ENCODE results near the gene TBCK. TPM values are rescaled to one million over a fixed set of nuclear protein-coding genes. Genes with fewer than 3 reads are reported as not detected.

The TBCK gene
- total RNA-seq, 1 experiment from 2014 or later: 28.6 TPM

- TF ChIP-seq ETV6 (CRISPR knock-in tag; IDR thresholded peaks at IDR 0.05) (no peak), AFF4 (CRISPR knock-in tag; IDR thresholded peaks at IDR 0.05; ENCODE audit: borderline replicate concordance) (no peak), ZNF232 (CRISPR knock-in tag; IDR thresholded peaks at IDR 0.05) (no peak), CTCF (IDR thresholded peaks at IDR 0.05) (no peak), NR2C2 (CRISPR knock-in tag; IDR thresholded peaks at IDR 0.05) (no peak), ZBTB43 (CRISPR knock-in tag; IDR thresholded peaks at IDR 0.05) (no peak), ATF3 (CRISPR knock-in tag; conservative IDR thresholded peaks at IDR 0.05) (no peak), FOXP1 (CRISPR knock-in tag; IDR thresholded peaks at IDR 0.05; ENCODE audit: borderline replicate concordance) (no peak)
Observed at GRCh38 chr4:106038908-106039307, 277.1 kb downstream of the TBCK start (continued).

- H3K36me3 Mint-ChIP-seq: no peaks in the 10 kb centered on the region
- H3K27me3 Mint-ChIP-seq (ENCODE audit: low read depth): no peaks in the 10 kb centered on the region
- H3K9me3 Mint-ChIP-seq: 0 out of 2 replicates have a peak, but pooled peaks cover 3% of the 10 kb centered on the region
- no peak for ATAC-seq
- DNase-seq (ENCODE audit: low spot score): no peak
- H3K4me1 Mint-ChIP-seq: peaks cover 23% of the 10 kb centered on the region
- POLR2A ChIA-PET: no interaction called here
- CTCF ChIA-PET: no interaction called here
- no peak overlapping the region for H3K4me3 Mint-ChIP-seq
- no peak overlapping the region for H3K27ac Mint-ChIP-seq
- TF ChIP-seq PRDM15 (CRISPR knock-in tag; IDR thresholded peaks at IDR 0.05): no peak
- no peak for TF ChIP-seq EMX1 (CRISPR knock-in tag; IDR thresholded peaks at IDR 0.05)
- no peak for TF ChIP-seq ATF1 (CRISPR knock-in tag; IDR thresholded peaks at IDR 0.05)
- no peak for TF ChIP-seq HMGA2 (CRISPR knock-in tag; IDR thresholded peaks at IDR 0.05)
- no peak for TF ChIP-seq FOXK1 (CRISPR knock-in tag; IDR thresholded peaks at IDR 0.05)
- no peak for TF ChIP-seq ZNF416 (CRISPR knock-in tag; IDR thresholded peaks at IDR 0.05)
- TF ChIP-seq MLX (CRISPR knock-in tag; IDR thresholded peaks at IDR 0.05): no peak
Observed at GRCh38 chr4:106038012-106038411, 278.0 kb downstream of the TBCK start.

Data from WTC11 (cell line).